Skin epidermis (tissue), 12 donors: Measurements from ENCODE around the gene SRI.
"Not testable (repeated sequence)": the region's sequence is repeated elsewhere in the genome, so short reads cannot be mapped to it uniquely, and the experiment has no call there.

ENCODE experiments used
- H3K27ac ChIP-seq, 21 experiments: fragments of 200-600 bp; sonication (generic) in 11 of 21; one replicate each; pipeline ENCODE4 v1.5.0; 2020; ENCODE audit warnings: mild to moderate bottlenecking in 3 of 21, inconsistent platforms in 2 of 21, moderate library complexity in 2 of 21
- H3K4me3 ChIP-seq, 7 experiments: fragments of 200-600 bp; sonication (generic) in 2 of 7; one replicate each; pipeline ENCODE4 v1.5.0; 2020; ENCODE audit warnings: inconsistent platforms in 2 of 7, mild to moderate bottlenecking in 2 of 7, moderate library complexity in 1 of 7

Gene SRI, protein sequence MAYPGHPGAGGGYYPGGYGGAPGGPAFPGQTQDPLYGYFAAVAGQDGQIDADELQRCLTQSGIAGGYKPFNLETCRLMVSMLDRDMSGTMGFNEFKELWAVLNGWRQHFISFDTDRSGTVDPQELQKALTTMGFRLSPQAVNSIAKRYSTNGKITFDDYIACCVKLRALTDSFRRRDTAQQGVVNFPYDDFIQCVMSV

GRCh38 chr7:88219781-88220747 is at the start of gene SRI:
SRI (minus strand) TSS chr7:88220038; CDS start chr7:88220026, 12 bp downstream.
- peak within 1 kb of the TSS; percentile 76 to 95 (median 83) for H3K4me3 ChIP-seq
- peak within 1 kb of the TSS; percentile 88 to 98 (median 94) for H3K27ac ChIP-seq

GRCh38 chr7:88269586-88269985 is 49.7 kb upstream of the SRI start:
- Histone ChIP-seq H3K4me3 (no peak overlapping the region), H3K27ac (no peak overlapping the region)

GRCh38 chr7:88268858-88269257 is 49.0 kb upstream of the SRI start:
- H3K27ac ChIP-seq, result no peak overlapping the region
- H3K4me3 ChIP-seq, result no peak overlapping the region

- no peak overlapping the region for H3K4me3 ChIP-seq
- no peak overlapping the region for H3K27ac ChIP-seq
These were observed 48.2 kb upstream of the SRI start for GRCh38 chr7:88268051-88268450.

- Histone ChIP-seq H3K27ac (no peak overlapping the region), H3K4me3 (no peak overlapping the region)
These were observed 47.6 kb upstream of the SRI start for GRCh38 chr7:88267421-88267820.

- not testable (repeated sequence) for H3K27ac ChIP-seq, H3K4me3 ChIP-seq
These were observed 45.1 kb upstream of the SRI start for GRCh38 chr7:88264987-88265386.

DNA sequence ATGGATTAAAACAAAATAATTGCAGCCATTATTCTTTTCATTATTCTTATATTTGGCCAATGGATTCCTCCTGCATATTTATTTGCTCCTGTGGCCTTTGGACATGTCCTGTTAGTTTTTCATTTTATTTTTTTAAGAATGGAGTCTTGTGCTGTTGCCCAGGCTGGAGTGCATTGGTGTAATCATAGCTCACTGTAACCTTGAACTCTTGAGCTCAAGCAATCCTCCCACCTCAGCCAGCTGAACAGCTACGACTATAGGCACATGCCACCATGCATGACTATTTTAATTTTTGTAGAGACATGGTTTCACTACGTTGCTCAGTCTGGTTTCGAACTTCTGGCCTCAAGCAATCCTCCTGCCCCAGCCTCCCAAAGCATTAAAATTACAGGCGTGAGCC is 42.7 kb upstream of the SRI start:
- no peak overlapping the region for H3K4me3 ChIP-seq
- H3K27ac ChIP-seq, result no peak overlapping the region

GRCh38 chr7:88260719-88261118 is 40.9 kb upstream of the SRI start:
- Histone ChIP-seq H3K27ac (no peak overlapping the region), H3K4me3 (no peak overlapping the region)

DNA sequence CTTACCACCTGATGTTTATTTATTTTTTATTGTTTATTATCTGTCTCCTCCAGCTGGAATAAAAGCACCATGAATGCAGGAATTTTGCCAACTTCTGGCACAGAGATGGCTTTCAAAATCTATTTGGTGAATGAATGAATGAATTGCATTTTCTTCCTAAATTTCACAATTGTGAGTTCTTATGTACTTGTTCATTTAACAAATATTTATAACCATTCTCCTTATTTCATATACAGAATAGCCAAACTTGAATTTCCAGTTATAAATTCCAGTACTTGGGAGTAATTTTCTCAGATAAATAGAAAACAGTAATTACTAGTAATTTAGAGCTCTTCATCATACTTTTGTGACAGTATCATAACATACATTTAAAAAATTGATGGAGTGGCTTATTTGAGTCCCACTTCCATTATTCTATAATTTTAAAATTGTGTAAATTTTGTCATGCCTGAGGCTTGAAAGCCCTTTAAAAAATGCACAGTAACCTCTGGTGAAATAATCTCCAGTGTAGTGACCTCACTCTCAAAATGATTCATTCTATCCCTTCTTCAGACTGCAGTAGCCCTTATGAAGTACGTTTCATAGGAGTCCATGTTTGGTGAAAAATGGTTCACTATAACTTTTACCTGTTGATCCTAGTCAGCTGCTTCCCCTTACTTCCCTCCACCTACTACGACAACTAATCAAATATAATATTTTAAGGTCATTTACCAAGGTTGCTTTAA is 40.0 kb upstream of the SRI start:
- H3K27ac ChIP-seq, result no peak overlapping the region
- no peak overlapping the region for H3K4me3 ChIP-seq

GRCh38 chr7:88258296-88258695 is 38.5 kb upstream of the SRI start:
- H3K27ac ChIP-seq, H3K4me3 ChIP-seq: not testable (repeated sequence)

- Histone ChIP-seq H3K4me3 (no peak overlapping the region), H3K27ac (no peak overlapping the region)
These were observed 37.1 kb upstream of the SRI start for GRCh38 chr7:88256906-88257305.

GRCh38 chr7:88254721-88255424 is 35.0 kb upstream of the SRI start:
- H3K27ac ChIP-seq, result no peak overlapping the region
- no peak overlapping the region for H3K4me3 ChIP-seq

DNA sequence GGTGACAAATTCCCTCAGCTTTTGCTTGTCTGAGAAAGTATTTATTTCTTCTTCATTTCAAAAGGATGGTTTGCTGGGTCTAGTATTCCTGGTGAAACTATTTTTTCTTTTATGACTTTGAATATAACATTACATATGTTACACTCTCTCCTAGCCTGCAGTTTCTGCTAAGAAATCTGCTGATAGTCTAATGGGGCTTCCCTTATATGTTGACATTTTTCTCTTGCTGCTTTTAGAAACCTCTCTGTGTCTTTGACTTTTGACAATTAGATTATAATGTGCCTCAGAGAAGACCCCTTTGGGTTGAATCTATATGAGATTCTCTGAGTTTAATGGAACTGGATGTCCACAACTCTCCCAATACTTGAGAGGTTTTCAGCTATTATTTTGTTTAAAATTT is 33.8 kb upstream of the SRI start:
- no peak overlapping the region for H3K4me3 ChIP-seq
- H3K27ac ChIP-seq, result no peak overlapping the region

DNA sequence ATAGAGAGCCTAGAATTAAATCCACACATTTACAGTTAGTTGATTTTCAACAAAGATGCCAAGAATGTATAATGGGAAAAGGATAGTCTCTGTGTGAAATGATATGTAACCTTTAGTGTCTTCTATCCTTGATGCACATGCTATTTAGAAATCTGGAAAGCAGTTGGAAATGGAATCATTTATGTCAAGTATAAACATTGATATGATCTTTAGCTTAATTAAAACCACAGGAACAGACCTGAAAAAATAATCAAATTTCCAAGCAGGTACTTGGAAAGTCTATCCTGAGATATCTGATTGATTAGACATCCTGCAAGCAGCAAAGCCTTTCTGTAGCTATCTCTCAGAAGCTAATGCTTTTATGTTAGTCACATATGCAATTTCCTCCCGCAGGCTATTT is 24.4 kb upstream of the SRI start:
- Histone ChIP-seq H3K27ac (no peak overlapping the region), H3K4me3 (no peak overlapping the region)

GRCh38 chr7:88243345-88243909 is 23.6 kb upstream of the SRI start:
- no peak overlapping the region for H3K4me3 ChIP-seq
- no peak overlapping the region for H3K27ac ChIP-seq

- no peak overlapping the region for H3K27ac ChIP-seq
- H3K4me3 ChIP-seq, result no peak overlapping the region
These were observed 20.0 kb upstream of the SRI start for GRCh38 chr7:88239852-88240251.

DNA sequence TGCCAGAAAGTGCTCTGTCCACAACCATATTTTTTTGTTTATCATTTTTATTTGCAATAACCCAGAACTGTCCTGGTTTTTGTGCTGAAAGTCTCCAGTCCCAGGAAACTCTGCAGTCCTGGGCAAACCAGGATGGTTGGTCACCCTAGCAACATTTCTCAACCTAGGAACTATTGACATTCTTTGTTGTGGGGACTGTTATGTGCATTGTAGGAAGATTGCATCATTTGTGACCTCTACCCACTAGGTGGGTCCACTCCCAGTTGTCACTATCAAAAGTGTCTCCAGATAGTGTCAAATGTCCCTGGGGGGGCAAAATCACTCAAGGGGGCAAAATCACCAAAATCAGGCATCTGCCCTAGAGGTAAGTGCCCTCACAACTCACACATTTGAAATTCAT is 14.0 kb upstream of the SRI start:
- Histone ChIP-seq H3K4me3 (no peak overlapping the region), H3K27ac (no peak overlapping the region)

GRCh38 chr7:88230646-88231045 is 10.8 kb upstream of the SRI start:
- Histone ChIP-seq H3K4me3 (no peak overlapping the region), H3K27ac (no peak overlapping the region)

DNA sequence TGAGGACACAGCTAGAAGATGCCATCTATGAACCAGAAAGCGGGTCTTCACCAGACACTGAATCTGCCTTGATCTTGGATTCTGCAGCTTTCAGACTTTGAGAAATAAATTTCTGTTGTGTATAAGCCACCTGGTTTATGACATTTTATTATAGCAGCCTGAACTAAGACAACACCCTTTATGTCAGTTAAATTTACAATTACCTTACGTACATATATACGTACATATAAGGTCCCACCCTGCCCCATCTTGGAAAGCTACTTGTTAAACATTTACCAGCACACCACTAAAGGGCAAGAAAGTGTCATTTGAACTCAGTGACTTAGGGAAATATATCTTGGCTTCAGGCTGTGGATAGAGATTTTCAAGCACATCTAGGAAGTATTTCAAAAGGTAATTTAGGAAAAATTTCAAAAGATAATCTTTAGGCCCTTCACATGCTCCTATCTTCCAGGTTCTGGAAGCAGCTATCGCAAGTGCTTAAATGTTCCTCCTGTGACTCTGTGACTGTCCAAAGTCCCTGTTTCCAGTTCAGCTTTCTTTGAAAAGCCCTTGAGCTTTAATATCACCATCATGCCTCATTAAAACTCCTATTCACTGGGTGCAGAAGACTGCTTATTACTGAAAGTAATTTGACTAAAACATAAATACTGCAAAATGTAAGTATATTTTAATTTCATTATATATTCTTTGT is 9.6 kb upstream of the SRI start:
- Histone ChIP-seq H3K27ac (no peak overlapping the region), H3K4me3 (no peak overlapping the region)
